RWPE1 (cell line): Measurements from ENCODE around the gene NDUFB10.

ENCODE experiments used
- CTCF ChIA-PET: fragments of 350-600 bp; sonication (Branson Sonifier 250); formaldehyde crosslinking; extraction: SDS; loops from one replicate; lab custom pipeline; 2021; lab: Yijun Ruan, JAX
- POLR2A ChIA-PET: fragments of 400-600 bp; formaldehyde crosslinking; extraction: SDS; loops from one replicate; lab custom pipeline; 2020; ENCODE audit warnings: antibody characterized with exemption; ENCODE audit not compliant: low non-redundant PET; lab: Yijun Ruan, JAX
- DNase-seq: peaks from one replicate; pipeline ENCODE4 v3.0.0; 2012; ENCODE audit warnings: low spot score
- H3K27ac ChIP-seq: fragments of 450-650 bp; 2 replicates; pipeline ENCODE4 v1.5.1; 2017
- CTCF ChIP-seq: fragments of 450-650 bp; conservative IDR thresholded peaks from 2 replicates; pipeline ENCODE4 v1.5.1; 2017; ENCODE audit warnings: low read depth, mild to moderate bottlenecking

The NDUFB10 gene

DNA sequence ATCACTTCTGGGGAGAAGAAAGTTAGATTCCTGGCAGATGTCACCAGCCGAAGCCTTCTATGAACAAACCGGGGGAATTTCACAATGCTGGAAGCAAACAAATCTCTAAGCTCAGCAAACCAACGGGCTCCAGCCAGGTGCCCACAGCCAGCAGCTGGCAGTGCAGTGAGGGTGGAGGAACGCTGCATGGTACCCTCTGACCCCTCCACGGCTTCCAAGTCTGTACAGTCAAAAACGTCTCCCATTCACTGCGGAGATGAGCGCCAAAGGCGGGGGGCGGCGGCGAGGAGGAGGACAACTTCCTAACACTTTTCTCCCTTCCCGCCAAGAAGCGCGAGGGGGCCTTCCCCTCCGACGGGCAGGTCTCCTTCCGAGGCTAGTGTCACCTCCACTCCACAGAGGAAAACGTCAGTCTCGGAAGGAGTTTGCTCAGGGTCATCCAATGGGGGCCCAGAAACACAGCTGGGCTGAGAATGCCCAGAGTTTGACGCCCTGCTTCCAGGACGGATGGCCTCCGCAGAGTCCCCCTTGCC lies 49.4 kb downstream of the NDUFB10 start:
- POLR2A ChIA-PET, result interaction anchor here (0.5 to 1.2 kb wide), 6 partner anchors 14 to 147 kb away, joined by 3 to 8 read pairs (median 3); partner anchors contain the start of genes NTHL1, RPS2, TRAF7 and TSC2
- DNase-seq, result no peak
- H3K27ac ChIP-seq, result peak overlapping the region; percentile 98

GRCh38 chr16:2009164-2009711 lies 49.9 kb downstream of the NDUFB10 start:
- POLR2A ChIA-PET, result interaction anchor here (0.5 kb wide), 1 partner anchor 39 kb away, joined by 3 read pairs; the partner anchor contains the start of genes NTHL1 and TSC2
- DNase-seq, result no peak
- CTCF ChIA-PET, result interaction anchor here (0.6 kb wide), 1 partner anchor 42 kb away, joined by 4 read pairs; no protein-coding TSS in a partner anchor
- TF ChIP-seq CTCF, result no peak
- peak overlapping the region; percentile 98 for H3K27ac ChIP-seq

More for the DNA sequence above, 49.4 kb downstream of the NDUFB10 start:
- TF ChIP-seq CTCF, result no peak
- CTCF ChIA-PET, result interaction anchor here (0.6 kb wide), 1 partner anchor 41 kb away, joined by 4 read pairs; no protein-coding TSS in a partner anchor

DNA sequence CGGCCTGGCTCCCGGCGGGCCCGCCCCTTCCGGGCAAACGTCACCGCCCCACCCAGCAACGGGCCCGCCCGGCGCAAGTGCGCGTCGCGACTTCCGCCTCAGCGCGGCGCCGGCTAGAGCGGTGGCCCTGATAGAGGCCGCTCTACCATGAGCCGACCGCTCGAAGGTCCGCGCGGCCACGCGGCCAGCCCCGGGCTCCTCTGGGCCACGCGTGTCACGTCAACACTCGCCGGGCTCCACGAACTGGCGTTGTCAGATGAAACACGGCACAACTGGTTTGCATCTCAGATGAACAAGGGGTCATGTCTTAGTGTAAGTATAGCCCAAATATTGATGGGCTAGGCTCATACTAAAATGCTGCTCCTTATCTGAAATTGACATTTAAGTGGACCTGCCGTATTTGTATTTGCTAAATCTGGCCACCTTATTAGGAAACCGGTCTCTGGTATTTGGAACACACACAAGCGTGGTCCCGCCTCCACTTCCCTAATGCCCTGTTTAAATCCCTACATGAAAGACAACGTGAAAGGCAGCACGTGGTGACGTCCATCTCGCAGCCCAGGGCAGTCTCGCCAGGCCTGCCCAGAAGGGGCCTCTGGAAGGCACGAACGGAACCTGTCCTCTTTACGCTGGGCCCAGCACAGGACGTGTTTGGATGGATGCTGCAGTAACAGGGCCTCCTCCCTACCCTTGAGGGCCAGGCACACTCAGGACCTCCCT lies 50.6 kb downstream of the NDUFB10 start, which contains the start of gene ZNF598:
Gene ZNF598, minus strand, starts transcription at position 31 of the 720 bp plus-strand sequence.
- peak within 1 kb of the TSS; percentile 98 for H3K27ac ChIP-seq
- no peak for TF ChIP-seq CTCF
- POLR2A ChIA-PET, result no interaction called here
- peak; percentile 81 for DNase-seq
- CTCF ChIA-PET, result no interaction called here
